Measurements from ENCODE around the gene UVSSA. TPM values are rescaled to one million over a fixed set of nuclear protein-coding genes. Genes with fewer than 3 reads are reported as not detected.

UVSSA gene
- total RNA-seq, 1 experiment from 2014 or later, result 40.4 TPM

- no peak for TF ChIP-seq AFF4 (CRISPR knock-in tag; IDR thresholded peaks at IDR 0.05; ENCODE audit: borderline replicate concordance)
- TF ChIP-seq NR3C1 (CRISPR knock-in tag; conservative IDR thresholded peaks at IDR 0.05; ENCODE audit: low read depth), result no peak
- TF ChIP-seq MYBL2 (CRISPR knock-in tag; IDR thresholded peaks at IDR 0.05), result no peak
- no peak for TF ChIP-seq PRDM15 (CRISPR knock-in tag; IDR thresholded peaks at IDR 0.05)
- no peak for TF ChIP-seq ZBTB43 (CRISPR knock-in tag; IDR thresholded peaks at IDR 0.05)
- TF ChIP-seq ZNF263 (CRISPR knock-in tag; IDR thresholded peaks at IDR 0.05; ENCODE audit: low read depth), result no peak
- no peak for TF ChIP-seq NFE2L1 (CRISPR knock-in tag; IDR thresholded peaks at IDR 0.05)
- no peak for TF ChIP-seq ATF2 (CRISPR knock-in tag; IDR thresholded peaks at IDR 0.05; ENCODE audit: borderline replicate concordance, low read depth)
These were observed 36.0 kb upstream of the UVSSA start (continued) for GRCh38 chr4:1310796-1311631.

- POLR2A ChIA-PET, result no interaction called here
- CTCF ChIA-PET, result no interaction called here
- no peak overlapping the region for H3K27ac Mint-ChIP-seq
- H3K36me3 Mint-ChIP-seq, result peaks cover 44% of the 10 kb centered on the region
- no peak overlapping the region for H3K4me3 Mint-ChIP-seq
- DNase-seq (ENCODE audit: low spot score), result no peak
- ATAC-seq, result no peak
- H3K9me3 Mint-ChIP-seq, result peaks cover 3% of the 10 kb centered on the region; the same call in 1 of the 2 replicates
- peaks cover 17% of the 10 kb centered on the region for H3K4me1 Mint-ChIP-seq
- no peaks in the 10 kb centered on the region for H3K27me3 Mint-ChIP-seq (ENCODE audit: low read depth)
- TF ChIP-seq SMAD4 (CRISPR knock-in tag; IDR thresholded peaks at IDR 0.05) (no peak), GTF2I (CRISPR knock-in tag; conservative IDR thresholded peaks at IDR 0.05) (no peak), IRF1 (CRISPR knock-in tag; IDR thresholded peaks at IDR 0.05) (no peak), ZNF281 (CRISPR knock-in tag; IDR thresholded peaks at IDR 0.05) (no peak), SOX15 (CRISPR knock-in tag; IDR thresholded peaks at IDR 0.05) (no peak), ATF2 (CRISPR knock-in tag; IDR thresholded peaks at IDR 0.05; ENCODE audit: borderline replicate concordance, low read depth) (no peak), FOXP1 (CRISPR knock-in tag; IDR thresholded peaks at IDR 0.05; ENCODE audit: borderline replicate concordance) (no peak), JUN (CRISPR knock-in tag; IDR thresholded peaks at IDR 0.05) (no peak)
These were observed 34.0 kb upstream of the UVSSA start for GRCh38 chr4:1312821-1313640.
